AG04449 (cell line): ENCODE measurements around the gene SBF2.
"Not testable (repeated sequence)": the region's sequence is repeated elsewhere in the genome, so short reads cannot be mapped to it uniquely, and the experiment has no call there.

ENCODE experiments used
- CTCF ChIA-PET: fragments of 350-600 bp; formaldehyde crosslinking; extraction: SDS; loops from one replicate; lab custom pipeline; 2021; ENCODE audit warnings: antibody characterized with exemption; lab: Yijun Ruan, JAX
- POLR2A ChIA-PET: fragments of 400-600, 350-600 bp; formaldehyde crosslinking; extraction: SDS; loops from one replicate; lab custom pipeline; 2020; ENCODE audit warnings: antibody characterized with exemption, inconsistent platforms; lab: Yijun Ruan, JAX
- DNase-seq: peaks from one replicate; pipeline ENCODE4 v3.0.0-alpha.2; 2010; ENCODE audit warnings: low read depth, low spot score
- H3K4me3 ChIP-seq: 2 replicates; pipeline ENCODE4 v1.5.1; 2011; ENCODE audit warnings: low read depth, mild to moderate bottlenecking, control low read depth, low read length
- CTCF ChIP-seq: IDR thresholded peaks from one replicate; pipeline ENCODE4 v1.5.1; 2011; ENCODE audit warnings: mild to moderate bottlenecking, moderate library complexity, low read length, control low read depth, inconsistent platforms; ENCODE audit not compliant: insufficient read depth; ENCODE audit errors: missing control alignments

Gene SBF2

GRCh38 chr11:10012068-10012467, 282.0 kb downstream of the SBF2 start:
- H3K4me3 ChIP-seq, result no peak overlapping the region
- DNase-seq, result no peak
- no peak for TF ChIP-seq CTCF
- ChIA-PET CTCF (no interaction called here), POLR2A (no interaction called here)

- ChIA-PET POLR2A (no interaction called here), CTCF (interaction anchor here (0.9 to 1.1 kb wide), 2 partner anchors 14 to 20 kb away, joined by 3 to 4 read pairs; no protein-coding TSS in a partner anchor)
- TF ChIP-seq CTCF, result no peak
- no peak for DNase-seq
- no peak overlapping the region for H3K4me3 ChIP-seq
Observed at GRCh38 chr11:10005955-10006525, 288.0 kb downstream of the SBF2 start.

GRCh38 chr11:10004526-10005113, 289.4 kb downstream of the SBF2 start:
- POLR2A ChIA-PET, result interaction anchor here (0.5 to 0.6 kb wide), 2 partner anchors 35 to 298 kb away, joined by 3 read pairs; no protein-coding TSS in a partner anchor
- H3K4me3 ChIP-seq, result no peak overlapping the region
- CTCF ChIA-PET, result interaction anchor here (1.0 to 2.0 kb wide), 4 partner anchors 9 to 362 kb away, joined by 3 to 6 read pairs (median 4); no protein-coding TSS in a partner anchor
- DNase-seq, result no peak
- TF ChIP-seq CTCF, result no peak

- POLR2A ChIA-PET, result no interaction called here
- CTCF ChIA-PET, result no interaction called here
- no peak overlapping the region for H3K4me3 ChIP-seq
- DNase-seq, result no peak
- TF ChIP-seq CTCF, result no peak
Observed at GRCh38 chr11:10002221-10002620, 291.8 kb downstream of the SBF2 start.

GRCh38 chr11:9992306-9992705, 301.7 kb downstream of the SBF2 start:
- ChIA-PET CTCF (interaction anchor here (1.0 kb wide), 1 partner anchor 374 kb away, joined by 3 read pairs; no protein-coding TSS in a partner anchor), POLR2A (no interaction called here)
- no peak for DNase-seq
- no peak for TF ChIP-seq CTCF
- H3K4me3 ChIP-seq, result no peak overlapping the region

GRCh38 chr11:9990221-9990973, 303.6 kb downstream of the SBF2 start:
- ChIA-PET CTCF (interaction anchor here (1.0 to 2.7 kb wide), 2 partner anchors 14 to 17 kb away, joined by 3 to 8 read pairs; no protein-coding TSS in a partner anchor), POLR2A (no interaction called here)
- no peak for TF ChIP-seq CTCF
- H3K4me3 ChIP-seq, result no peak overlapping the region
- no peak for DNase-seq

- POLR2A ChIA-PET, H3K4me3 ChIP-seq, DNase-seq: not testable (repeated sequence)
- CTCF ChIA-PET, result interaction anchor here (6.2 kb wide), 1 partner anchor 14 kb away, joined by 40 read pairs; no protein-coding TSS in a partner anchor
Observed at GRCh38 chr11:9987303-9987702, 306.7 kb downstream of the SBF2 start.
